ENCODE data around the gene COPS3. TPM values are rescaled to one million over a fixed set of nuclear protein-coding genes. Genes with fewer than 3 reads are reported as not detected.

COPS3 gene
- total RNA-seq, 6 experiments from 2014 or later = 19.7 to 33.0 (median 25.8) TPM

GRCh38 chr17:17320188-17320910 lies 39.3 kb upstream of the COPS3 start:
- 94% methylated on average over 11 of the region's 16 CpGs for WGBS (ENCODE audit: insufficient coverage, low coverage, low lambda C conversion rate, missing lambda C conversion rate)
- no peak overlapping the region for H3K27ac ChIP-seq
- H3K4me3 ChIP-seq = no peak overlapping the region
- no peaks in the 10 kb centered on the region for H3K4me1 ChIP-seq
- ATAC-seq (peak in 1 of 4 donors; percentile 23), DNase-seq (no peak)
- intact Hi-C loops (cut with DNase I) = no loop called here
- no peaks in the 10 kb centered on the region for H3K27me3 ChIP-seq
- H3K9me3 ChIP-seq = no peaks in the 10 kb centered on the region
- H3K36me3 ChIP-seq = no peaks in the 10 kb centered on the region
- TF ChIP-seq CTCF (IDR thresholded peaks at IDR 0.05) (no peak), POLR2A (IDR thresholded peaks at IDR 0.05) (no peak)

- ATAC-seq = no peak
- H3K4me3 ChIP-seq = no peak overlapping the region
- no peak for DNase-seq
- no peaks in the 10 kb centered on the region for H3K27me3 ChIP-seq
- intact Hi-C loops (cut with DNase I) = loop anchor here in 1 of 2 donors (10.0 kb wide), 1 partner anchor 310 kb away; no protein-coding TSS in a partner anchor
- no peaks in the 10 kb centered on the region for H3K4me1 ChIP-seq
- no peak for TF ChIP-seq POLR2A (IDR thresholded peaks at IDR 0.05)
- no peak for TF ChIP-seq CTCF (IDR thresholded peaks at IDR 0.05)
- H3K36me3 ChIP-seq = no peaks in the 10 kb centered on the region
- no peaks in the 10 kb centered on the region for H3K9me3 ChIP-seq
- WGBS (ENCODE audit: insufficient coverage, low coverage, low lambda C conversion rate, missing lambda C conversion rate) = 89% methylated on average over 4 of the region's 6 CpGs
- no peak overlapping the region for H3K27ac ChIP-seq
Observed at GRCh38 chr17:17315142-17315821, 34.2 kb upstream of the COPS3 start.

GRCh38 chr17:17314501-17315071 lies 33.5 kb upstream of the COPS3 start:
- Histone ChIP-seq H3K4me1 (no peaks in the 10 kb centered on the region), H3K27ac (no peak overlapping the region), H3K4me3 (no peak overlapping the region), H3K27me3 (no peaks in the 10 kb centered on the region), H3K36me3 (no peaks in the 10 kb centered on the region), H3K9me3 (no peaks in the 10 kb centered on the region)
- ATAC-seq (peak; percentile 31 to 59 (median 38)), DNase-seq (no peak)
- WGBS (ENCODE audit: insufficient coverage, low coverage, low lambda C conversion rate, missing lambda C conversion rate) = 59% methylated on average over 4 of the region's 5 CpGs
- intact Hi-C loops (cut with DNase I) = loop anchor here in 1 of 2 donors (10.0 kb wide), 1 partner anchor 310 kb away; no protein-coding TSS in a partner anchor
- TF ChIP-seq CTCF (IDR thresholded peaks at IDR 0.05) (no peak), POLR2A (IDR thresholded peaks at IDR 0.05) (no peak)

GRCh38 chr17:17313350-17313991 lies 32.4 kb upstream of the COPS3 start:
- H3K9me3 ChIP-seq = no peaks in the 10 kb centered on the region
- intact Hi-C loops (cut with DNase I) = loop anchor here in 1 of 2 donors (10.0 kb wide), 1 partner anchor 309 kb away; no protein-coding TSS in a partner anchor
- H3K4me1 ChIP-seq = no peaks in the 10 kb centered on the region
- TF ChIP-seq CTCF (IDR thresholded peaks at IDR 0.05) (peak; percentile 55 to 77 (median 61)), POLR2A (IDR thresholded peaks at IDR 0.05) (no peak)
- WGBS (ENCODE audit: insufficient coverage, low coverage, low lambda C conversion rate, missing lambda C conversion rate) = 39% methylated on average over 11 of the region's 12 CpGs
- DNase-seq (peak; percentile 61 to 70 (median 65)), ATAC-seq (peak; percentile 88 to 93 (median 90))
- no peaks in the 10 kb centered on the region for H3K27me3 ChIP-seq
- no peak overlapping the region for H3K4me3 ChIP-seq
- no peaks in the 10 kb centered on the region for H3K36me3 ChIP-seq
- no peak overlapping the region for H3K27ac ChIP-seq
